HG02840 (cell line): ENCODE measurements around the gene SPOCK1.
"Not testable (repeated sequence)": the region's sequence is repeated elsewhere in the genome, so short reads cannot be mapped to it uniquely, and the experiment has no call there.

Experiments used
- ATAC-seq: cut with Tn5 transposase; IDR thresholded peaks from one replicate; pipeline ENCODE4 v1.9.1; 2021; ENCODE audit warnings: mild to moderate bottlenecking, moderate library complexity, moderate number of reproducible peaks; ENCODE audit not compliant: unreplicated experiment, low FRiP score

The SPOCK1 gene

GRCh38 chr5:137016783-137017324, 482.3 kb downstream of the SPOCK1 start:
- ATAC-seq, result no peak

GRCh38 chr5:137015540-137016116, 483.5 kb downstream of the SPOCK1 start:
- ATAC-seq, result no peak

GRCh38 chr5:137014731-137015130, 484.4 kb downstream of the SPOCK1 start:
- no peak for ATAC-seq

GRCh38 chr5:137010226-137010625, 488.9 kb downstream of the SPOCK1 start:
- ATAC-seq, result no peak

- ATAC-seq, result no peak
These were observed 494.8 kb downstream of the SPOCK1 start for GRCh38 chr5:137004279-137004678.

GRCh38 chr5:137001026-137001569, 498.0 kb downstream of the SPOCK1 start:
- ATAC-seq, result no peak

- ATAC-seq, result no peak
These were observed 499.3 kb downstream of the SPOCK1 start for GRCh38 chr5:136999787-137000186.

GRCh38 chr5:136998854-136999357, 500.2 kb downstream of the SPOCK1 start:
- ATAC-seq, result no peak

- no peak for ATAC-seq
These were observed 505.0 kb downstream of the SPOCK1 start for GRCh38 chr5:136994154-136994553.

- no peak for ATAC-seq
These were observed 506.2 kb downstream of the SPOCK1 start for GRCh38 chr5:136992796-136993489.

- ATAC-seq, result no peak
These were observed 513.2 kb downstream of the SPOCK1 start for GRCh38 chr5:136985785-136986475.

- no peak for ATAC-seq
These were observed 514.2 kb downstream of the SPOCK1 start for GRCh38 chr5:136984772-136985446.

- ATAC-seq, result no peak
These were observed 517.2 kb downstream of the SPOCK1 start for GRCh38 chr5:136981936-136982335.

- ATAC-seq, result no peak
These were observed 520.0 kb downstream of the SPOCK1 start for GRCh38 chr5:136979131-136979530.

- ATAC-seq, result no peak
These were observed 535.6 kb downstream of the SPOCK1 start for GRCh38 chr5:136963504-136963903.

- no peak for ATAC-seq
These were observed 541.7 kb downstream of the SPOCK1 start for GRCh38 chr5:136957428-136957827.

- not testable (repeated sequence) for ATAC-seq
These were observed 545.0 kb downstream of the SPOCK1 start for GRCh38 chr5:136954142-136954541.

GRCh38 chr5:136953346-136954069, 545.6 kb downstream of the SPOCK1 start:
- not testable (repeated sequence) for ATAC-seq

GRCh38 chr5:136927571-136927970, 571.6 kb downstream of the SPOCK1 start:
- no peak for ATAC-seq

GRCh38 chr5:136926073-136926472, 573.1 kb downstream of the SPOCK1 start:
- ATAC-seq, result no peak
